ENCODE measurements around the gene MTARC2.

DNA sequence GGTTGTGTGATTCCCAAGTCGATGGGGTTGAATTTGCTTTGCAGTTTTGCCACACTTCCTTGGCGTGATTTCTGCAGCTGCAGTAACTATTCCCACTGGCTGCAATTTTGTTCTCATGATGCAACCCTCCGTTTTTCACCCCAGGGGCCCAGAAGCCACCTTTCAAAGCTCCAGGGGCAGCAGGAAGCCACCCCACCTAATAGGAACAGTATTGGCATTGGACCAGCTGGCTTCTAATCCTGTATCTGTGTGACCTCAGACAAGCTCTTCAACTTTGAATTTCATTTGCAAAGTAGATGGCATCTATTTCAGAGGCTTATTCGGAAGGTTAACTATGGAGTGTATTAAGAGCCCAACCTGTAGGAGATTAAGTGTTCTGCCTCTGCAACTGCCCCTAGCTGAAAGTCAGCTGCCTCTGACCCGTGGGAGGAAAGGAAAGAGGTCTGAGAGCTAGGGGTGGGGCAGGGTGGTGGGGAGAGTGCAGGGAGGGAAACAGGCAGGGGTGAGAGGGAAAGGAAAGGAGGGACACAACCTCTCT, 45.3 kb upstream of the MTARC2 start:
- no peak for TF ChIP-seq CTCF (conservative IDR thresholded peaks at IDR 0.05)
- TF ChIP-seq ZFX (IDR thresholded peaks at IDR 0.05): no peak

Measured in C4-2B (cell line).